ENCODE measurements around the gene SLC6A4. TPM values are rescaled to one million over a fixed set of nuclear protein-coding genes. Genes with fewer than 3 reads are reported as not detected.

Gene SLC6A4
- polyA plus RNA-seq, 1 of the 3 experiments (the other 2 are of a cell fraction) = 0.12 TPM

DNA sequence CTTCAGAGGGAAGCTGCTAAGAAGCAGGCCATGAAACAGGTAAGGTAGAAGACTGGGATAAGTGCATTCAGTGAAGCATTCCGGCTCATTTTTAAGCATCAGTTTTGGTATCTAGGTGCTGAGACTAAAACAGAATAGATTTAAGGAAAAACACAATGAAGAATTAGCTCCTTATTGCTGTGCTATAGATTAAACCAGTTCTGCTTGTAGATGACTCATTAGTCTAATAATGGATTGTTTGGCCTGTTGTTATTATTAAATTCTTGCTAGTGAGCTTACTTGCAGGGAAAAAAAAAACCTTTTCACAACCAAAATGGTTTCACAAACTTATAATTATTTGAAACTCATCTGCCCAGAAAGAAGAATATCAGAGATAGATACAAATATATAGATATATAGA lies 62.9 kb downstream of the SLC6A4 start:
- Histone ChIP-seq H3K4me3 (ENCODE audit: low read depth in 2 of 2, low read length in 1 of 2) (no peak overlapping the region), H3K27ac (ENCODE audit: low read depth in 2 of 2, low read length in 1 of 2) (no peak overlapping the region), H3K36me3 (replicated peaks in 1 of 2; ENCODE audit: control insufficient read depth in 1 of 2, insufficient read depth in 2 of 2, low read length in 1 of 2) (peaks cover 21 to 65% of the 10 kb centered on the region in 2 experiments), H3K9me3 (no peaks in the 10 kb centered on the region), H2AFZ (ENCODE audit: low read depth) (no peak overlapping the region), H3K4me1 (ENCODE audit: control insufficient read depth in 1 of 2, insufficient read depth in 2 of 2, low read depth in 1 of 2, low read length in 1 of 2) (no peaks in the 10 kb centered on the region), H3F3A (replicated peaks; ENCODE audit: insufficient read depth) (no peaks in the 10 kb centered on the region), H3K27me3 (ENCODE audit: insufficient read depth) (no peaks in the 10 kb centered on the region), H3K4me2 (no peak overlapping the region), H3K9me2 (no peaks in the 10 kb centered on the region), H4K20me1 (ENCODE audit: insufficient read depth) (0 out of 2 replicates have a peak, but pooled peaks cover 7% of the 10 kb centered on the region), H3K79me2 (ENCODE audit: insufficient read depth) (peaks cover 50% of the 10 kb centered on the region), H3K9ac (no peak overlapping the region)
- TF ChIP-seq, protein P1, sequence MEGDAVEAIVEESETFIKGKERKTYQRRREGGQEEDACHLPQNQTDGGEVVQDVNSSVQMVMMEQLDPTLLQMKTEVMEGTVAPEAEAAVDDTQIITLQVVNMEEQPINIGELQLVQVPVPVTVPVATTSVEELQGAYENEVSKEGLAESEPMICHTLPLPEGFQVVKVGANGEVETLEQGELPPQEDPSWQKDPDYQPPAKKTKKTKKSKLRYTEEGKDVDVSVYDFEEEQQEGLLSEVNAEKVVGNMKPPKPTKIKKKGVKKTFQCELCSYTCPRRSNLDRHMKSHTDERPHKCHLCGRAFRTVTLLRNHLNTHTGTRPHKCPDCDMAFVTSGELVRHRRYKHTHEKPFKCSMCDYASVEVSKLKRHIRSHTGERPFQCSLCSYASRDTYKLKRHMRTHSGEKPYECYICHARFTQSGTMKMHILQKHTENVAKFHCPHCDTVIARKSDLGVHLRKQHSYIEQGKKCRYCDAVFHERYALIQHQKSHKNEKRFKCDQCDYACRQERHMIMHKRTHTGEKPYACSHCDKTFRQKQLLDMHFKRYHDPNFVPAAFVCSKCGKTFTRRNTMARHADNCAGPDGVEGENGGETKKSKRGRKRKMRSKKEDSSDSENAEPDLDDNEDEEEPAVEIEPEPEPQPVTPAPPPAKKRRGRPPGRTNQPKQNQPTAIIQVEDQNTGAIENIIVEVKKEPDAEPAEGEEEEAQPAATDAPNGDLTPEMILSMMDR (IDR thresholded peaks at IDR 0.05) = no peak
- no peak for TF ChIP-seq SMC3 (IDR thresholded peaks at IDR 0.05; ENCODE audit: low read depth, low read length)
- no peak for TF ChIP-seq ZBTB33 (IDR thresholded peaks at IDR 0.05; ENCODE audit: borderline replicate concordance, low read depth)
- no peak for TF ChIP-seq NFIC (IDR thresholded peaks at IDR 0.05; ENCODE audit: borderline replicate concordance)
- TF ChIP-seq FOXM1 (IDR thresholded peaks at IDR 0.05; ENCODE audit: low read depth) = no peak
- TF ChIP-seq GATA2 (CRISPR knock-in tag; IDR thresholded peaks at IDR 0.05) = no peak
- TF ChIP-seq SIN3A (IDR thresholded peaks at IDR 0.05; ENCODE audit: borderline replicate concordance, low read depth, low read length) = no peak
- no peak for TF ChIP-seq JUND (IDR thresholded peaks at IDR 0.05)
- TF ChIP-seq, protein P2, sequence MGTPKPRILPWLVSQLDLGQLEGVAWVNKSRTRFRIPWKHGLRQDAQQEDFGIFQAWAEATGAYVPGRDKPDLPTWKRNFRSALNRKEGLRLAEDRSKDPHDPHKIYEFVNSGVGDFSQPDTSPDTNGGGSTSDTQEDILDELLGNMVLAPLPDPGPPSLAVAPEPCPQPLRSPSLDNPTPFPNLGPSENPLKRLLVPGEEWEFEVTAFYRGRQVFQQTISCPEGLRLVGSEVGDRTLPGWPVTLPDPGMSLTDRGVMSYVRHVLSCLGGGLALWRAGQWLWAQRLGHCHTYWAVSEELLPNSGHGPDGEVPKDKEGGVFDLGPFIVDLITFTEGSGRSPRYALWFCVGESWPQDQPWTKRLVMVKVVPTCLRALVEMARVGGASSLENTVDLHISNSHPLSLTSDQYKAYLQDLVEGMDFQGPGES (IDR thresholded peaks at IDR 0.05; ENCODE audit: low read depth, low read length) = no peak
- TF ChIP-seq, protein P3, sequence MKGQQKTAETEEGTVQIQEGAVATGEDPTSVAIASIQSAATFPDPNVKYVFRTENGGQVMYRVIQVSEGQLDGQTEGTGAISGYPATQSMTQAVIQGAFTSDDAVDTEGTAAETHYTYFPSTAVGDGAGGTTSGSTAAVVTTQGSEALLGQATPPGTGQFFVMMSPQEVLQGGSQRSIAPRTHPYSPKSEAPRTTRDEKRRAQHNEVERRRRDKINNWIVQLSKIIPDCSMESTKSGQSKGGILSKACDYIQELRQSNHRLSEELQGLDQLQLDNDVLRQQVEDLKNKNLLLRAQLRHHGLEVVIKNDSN (IDR thresholded peaks at IDR 0.05; ENCODE audit: borderline replicate concordance, low read depth) = no peak
- TF ChIP-seq EP300 (IDR thresholded peaks at IDR 0.05; ENCODE audit: borderline replicate concordance in 1 of 2, low read depth in 1 of 2, low read length in 1 of 2) = no peak
- no peak for TF ChIP-seq TEAD4 (IDR thresholded peaks at IDR 0.05; ENCODE audit: borderline replicate concordance, insufficient read depth)
- TF ChIP-seq TCF12 (IDR thresholded peaks at IDR 0.05) = no peak
- DNase-seq = no peak
- CTCF ChIA-PET = no interaction called here
- POLR2A ChIA-PET = no interaction called here
- 96% methylated on average over 1 of the region's 1 CpG for WGBS (ENCODE audit: low lambda C conversion rate)
